MV-4-11 (cell line): ENCODE data around the gene ASXL2.

ENCODE experiments used
- DNase-seq: peaks from one replicate; lab custom pipeline; 2025; lab: John Stamatoyannopoulos, UW

ASXL2 gene

GRCh38 chr2:25690058-25690457 lies 188.2 kb downstream of the ASXL2 start:
- DNase-seq: no peak

- DNase-seq: no peak
These were observed 190.1 kb downstream of the ASXL2 start for GRCh38 chr2:25688236-25688635.

GRCh38 chr2:25685741-25686140 lies 192.5 kb downstream of the ASXL2 start:
- DNase-seq: no peak

GRCh38 chr2:25684577-25685473 lies 193.5 kb downstream of the ASXL2 start:
- DNase-seq: no peak
